ENCODE data around the gene KCP. TPM values are rescaled to one million over a fixed set of nuclear protein-coding genes. Genes with fewer than 3 reads are reported as not detected.

The KCP gene
- total RNA-seq, 4 donors from 2014 or later = 0.47 to 1.5 (median 0.87) TPM

- Histone ChIP-seq H3K4me3 (peak overlapping the region; percentile 70 to 97 (median 91)), H3K36me3 (peaks cover 0 to 24% (median 15%) of the 10 kb centered on the region in 3 donors), H3K27me3 (no peaks in the 10 kb centered on the region), H3K4me1 (peaks cover 35 to 75% (median 44%) of the 10 kb centered on the region in 3 donors), H3K27ac (peak overlapping the region; percentile 5 to 97 (median 89)), H3K9me3 (no peaks in the 10 kb centered on the region)
- 63 to 79% methylated on average over 14 of the region's 15 CpGs for WGBS, 2 donors
- no peak for DNase-seq
- TF ChIP-seq CTCF (IDR thresholded peaks at IDR 0.05) (no peak), POLR2A (IDR thresholded peaks at IDR 0.05) (no peak)
- intact Hi-C loops (cut with DNase I) = no loop called here
Observed at GRCh38 chr7:128861957-128862570, 48.4 kb downstream of the KCP start.

- H3K4me3 ChIP-seq = no peak overlapping the region
- H3K36me3 ChIP-seq = peaks cover 0 to 21% (median 7%) of the 10 kb centered on the region in 3 donors
- no peaks in the 10 kb centered on the region for H3K9me3 ChIP-seq
- H3K27me3 ChIP-seq = no peaks in the 10 kb centered on the region
- 46 to 66% methylated on average over 8 to 10 of the region's 10 CpGs for WGBS, 2 donors
- H3K4me1 ChIP-seq = peaks cover 39 to 68% (median 41%) of the 10 kb centered on the region in 3 donors
- TF ChIP-seq POLR2A (IDR thresholded peaks at IDR 0.05) = no peak
- TF ChIP-seq CTCF (IDR thresholded peaks at IDR 0.05) = peak in 3 of 6 experiments; percentile 5 to 29 (median 16)
- no peak for DNase-seq
- peak overlapping the region; percentile 66 to 91 (median 80) for H3K27ac ChIP-seq
- intact Hi-C loops (cut with DNase I) = no loop called here
Observed at GRCh38 chr7:128860158-128861073, 50.1 kb downstream of the KCP start.

GRCh38 chr7:128859232-128860157 lies 51.0 kb downstream of the KCP start:
- Histone ChIP-seq H3K27ac (peak overlapping the region; percentile 66 to 91 (median 80)), H3K4me3 (no peak overlapping the region), H3K27me3 (peaks cover 0 to 5% (median 0%) of the 10 kb centered on the region in 4 donors), H3K4me1 (peaks cover 39 to 66% (median 40%) of the 10 kb centered on the region in 3 donors), H3K9me3 (no peaks in the 10 kb centered on the region), H3K36me3 (peaks cover 0 to 21% (median 0%) of the 10 kb centered on the region in 3 donors)
- 37 to 61% methylated on average over 7 to 8 of the region's 12 CpGs for WGBS, 2 donors
- intact Hi-C loops (cut with DNase I) = no loop called here
- no peak for DNase-seq
- TF ChIP-seq CTCF (IDR thresholded peaks at IDR 0.05) = no peak
- no peak for TF ChIP-seq POLR2A (IDR thresholded peaks at IDR 0.05)

GRCh38 chr7:128858380-128859231 lies 51.9 kb downstream of the KCP start:
- intact Hi-C loops (cut with DNase I) = no loop called here
- Histone ChIP-seq H3K4me1 (peaks cover 31 to 57% (median 32%) of the 10 kb centered on the region in 3 donors), H3K36me3 (peaks cover 0 to 28% (median 0%) of the 10 kb centered on the region in 3 donors), H3K27me3 (peaks cover 0 to 7% (median 0%) of the 10 kb centered on the region in 4 donors), H3K4me3 (no peak overlapping the region), H3K27ac (peak overlapping the region; percentile 66 to 91 (median 80)), H3K9me3 (no peaks in the 10 kb centered on the region)
- WGBS, 2 donors = 60 to 69% methylated on average over 3 to 9 of the region's 18 CpGs
- DNase-seq = no peak
- TF ChIP-seq POLR2A (IDR thresholded peaks at IDR 0.05) = no peak
- TF ChIP-seq CTCF (IDR thresholded peaks at IDR 0.05) = no peak

Data from esophagus squamous epithelium (tissue), 5 donors.